H1 (cell line): ENCODE measurements around the gene LPCAT1. TPM values are rescaled to one million over a fixed set of nuclear protein-coding genes. Genes with fewer than 3 reads are reported as not detected.

Source experiments
- CTCF ChIA-PET: fragments of 300-600 bp; sonication (Branson Sonifier 250); formaldehyde crosslinking; loops from one replicate; lab custom pipeline; 2021; ENCODE audit not compliant: partially characterized antibody; lab: Charles Lee
- POLR2A ChIA-PET: fragments of 300-600 bp; sonication (Branson Sonifier 250); formaldehyde crosslinking; loops from one replicate; lab custom pipeline; 2021; ENCODE audit warnings: inconsistent platforms; ENCODE audit not compliant: partially characterized antibody; lab: Charles Lee
- DNase-seq, 2 experiments: peaks; one replicate each; pipeline versions ENCODE4 v3.0.0 to v3.0.0-alpha.2; 2010 to 2022; ENCODE audit warnings: low spot score in 2 of 2, low read depth in 1 of 2, mixed read lengths in 1 of 2
- FAIRE-seq: peaks from 2 replicates; lab custom pipeline; 2011; peaks lifted over from hg19 to GRCh38; lab: Jason Lieb, UNC
- H2AFZ ChIP-seq: 2 replicates; pipeline ENCODE4 v1.8.1; 2012; ENCODE audit warnings: low read length, inconsistent platforms
- H2AK5ac ChIP-seq: 2 replicates; pipeline ENCODE4 v1.6.1; 2013; ENCODE audit warnings: low read depth, low read length
- H2BK120ac ChIP-seq: replicated peaks from 2 replicates; pipeline ENCODE3; 2013; ENCODE audit warnings: low read depth, low read length, inconsistent platforms
- H2BK12ac ChIP-seq: 2 replicates; pipeline ENCODE4 v1.6.1; 2013; ENCODE audit warnings: low read depth, low read length
- H2BK15ac ChIP-seq: 2 replicates; pipeline ENCODE4 v1.6.1; 2013; ENCODE audit warnings: low read length
- H2BK20ac ChIP-seq: 2 replicates; pipeline ENCODE4 v1.6.1; 2013; ENCODE audit warnings: low read length
- H2BK5ac ChIP-seq: 2 replicates; pipeline ENCODE4 v1.6.1; 2013; ENCODE audit warnings: low read depth, low read length
- H3K14ac ChIP-seq: 2 replicates; pipeline ENCODE4 v1.6.1; 2013; ENCODE audit warnings: inconsistent platforms; ENCODE audit not compliant: insufficient read length
- H3K18ac ChIP-seq: 2 replicates; pipeline ENCODE4 v1.6.1; 2013; ENCODE audit warnings: low read length; ENCODE audit errors: extremely low read depth
- H3K23ac ChIP-seq: 2 replicates; pipeline ENCODE4 v1.6.1; 2013; ENCODE audit warnings: inconsistent platforms; ENCODE audit not compliant: insufficient read length
- H3K23me2 ChIP-seq: 2 replicates; pipeline ENCODE4 v1.6.1; 2013; ENCODE audit warnings: low read depth, low read length
- H3K27ac ChIP-seq: 2 replicates; pipeline ENCODE4 v1.6.1; 2011; ENCODE audit warnings: low read depth, low read length, inconsistent platforms
- H3K27me3 ChIP-seq, 4 experiments: replicated peaks in 1 of 4; 1 replicate in 1 of 4; 2 replicates in 3 of 4; pipeline versions ENCODE4 v1.6.1 to v1.8.1; 2011 to 2013; ENCODE audit warnings: low read length in 3 of 4, mild to moderate bottlenecking in 3 of 4, inconsistent platforms in 2 of 4, mixed read lengths in 2 of 4, moderate library complexity in 1 of 4; ENCODE audit not compliant: control insufficient read depth in 3 of 4, insufficient read depth in 3 of 4; ENCODE audit errors: extremely low read depth in 1 of 4
- H3K36me3 ChIP-seq, 4 experiments: 2 replicates each; pipeline versions ENCODE4 v1.6.1 to v1.8.1; 2011 to 2013; ENCODE audit warnings: mild to moderate bottlenecking in 4 of 4, low read length in 3 of 4, moderate library complexity in 2 of 4, control low read depth in 1 of 4, inconsistent platforms in 1 of 4; ENCODE audit not compliant: insufficient read depth in 4 of 4, control insufficient read depth in 2 of 4
- H3K4ac ChIP-seq: replicated peaks from 2 replicates; pipeline ENCODE3; 2013; ENCODE audit warnings: low read length, low read depth, mixed read lengths, inconsistent platforms; ENCODE audit not compliant: insufficient read length
- H3K4me1 ChIP-seq, 4 experiments: replicated peaks in 1 of 4; 1 replicate in 1 of 4; 2 replicates in 3 of 4; pipeline versions ENCODE4 v1.6.1 to v1.8.1; 2011 to 2013; ENCODE audit warnings: low read length in 3 of 4, inconsistent platforms in 2 of 4, mixed read lengths in 1 of 4; ENCODE audit not compliant: insufficient read depth in 4 of 4, control insufficient read depth in 3 of 4
- H3K4me2 ChIP-seq, 2 experiments: 2 replicates each; pipeline versions ENCODE4 v1.6.1 to v1.8.1; 2011 to 2013; ENCODE audit warnings: low read depth in 2 of 2, low read length in 2 of 2, control low read depth in 1 of 2, inconsistent platforms in 1 of 2, mild to moderate bottlenecking in 1 of 2; ENCODE audit not compliant: insufficient read depth in 1 of 2
- H3K4me3 ChIP-seq, 4 experiments: fragments of 200-600, 300-600 bp in 1 of 4; sonication (generic), shearing (Covaris generic), sonication (Bioruptor Twin) in 1 of 4; 2 replicates each; pipeline versions ENCODE4 v1.5.1 to v1.8.1; 2011 to 2016; ENCODE audit warnings: low read length in 4 of 4, low read depth in 3 of 4, control low read depth in 2 of 4, inconsistent platforms in 2 of 4, mild to moderate bottlenecking in 2 of 4, mixed read lengths in 1 of 4, moderate library complexity in 1 of 4; ENCODE audit not compliant: insufficient read depth in 2 of 4; ENCODE audit errors: extremely low read depth in 1 of 4
- H3K56ac ChIP-seq: replicated peaks from 2 replicates; pipeline ENCODE3; 2013; ENCODE audit warnings: low read depth, mild to moderate bottlenecking, mixed read lengths, low read length, inconsistent platforms; ENCODE audit not compliant: insufficient read length
- H3K79me1 ChIP-seq: 2 replicates; pipeline ENCODE4 v1.6.1; 2013; ENCODE audit warnings: low read depth, low read length, control low read depth
- H3K79me2 ChIP-seq, 2 experiments: 2 replicates each; pipeline versions ENCODE4 v1.6.1 to v1.8.1; 2012 to 2013; ENCODE audit warnings: low read length in 2 of 2, mild to moderate bottlenecking in 2 of 2, inconsistent platforms in 1 of 2; ENCODE audit not compliant: insufficient read depth in 2 of 2, control insufficient read depth in 1 of 2
- H3K9ac ChIP-seq, 4 experiments: replicated peaks in 1 of 4; 1 replicate in 1 of 4; 2 replicates in 3 of 4; pipeline versions ENCODE4 v1.6.1 to v1.8.1; 2011 to 2013; ENCODE audit warnings: low read depth in 3 of 4, low read length in 3 of 4, control low read depth in 2 of 4, mild to moderate bottlenecking in 2 of 4, moderate library complexity in 2 of 4, inconsistent platforms in 1 of 4; ENCODE audit errors: extremely low read depth in 1 of 4
- H3K9me3 ChIP-seq, 2 experiments: 2 replicates each; pipeline versions ENCODE4 v1.6.1 to v1.8.1; 2012 to 2013; ENCODE audit warnings: mild to moderate bottlenecking in 2 of 2, moderate library complexity in 2 of 2, control low read depth in 1 of 2, inconsistent platforms in 1 of 2, low read depth in 1 of 2, low read length in 1 of 2, mixed read lengths in 1 of 2; ENCODE audit not compliant: insufficient read depth in 2 of 2
- H4K20me1 ChIP-seq, 2 experiments: replicated peaks in 1 of 2; 2 replicates each; pipeline versions ENCODE3 to v1.8.1; 2011 to 2013; ENCODE audit warnings: inconsistent platforms in 2 of 2, low read length in 2 of 2, mild to moderate bottlenecking in 1 of 2; ENCODE audit not compliant: insufficient read depth in 2 of 2, control insufficient read depth in 1 of 2
- H4K5ac ChIP-seq: 2 replicates; pipeline ENCODE4 v1.6.1; 2013; ENCODE audit warnings: low read length, low read depth, mixed read lengths, inconsistent platforms; ENCODE audit not compliant: insufficient read length
- H4K8ac ChIP-seq: 2 replicates; pipeline ENCODE4 v1.8.0; 2013; ENCODE audit warnings: mild to moderate bottlenecking, moderate library complexity, low read length, inconsistent platforms; ENCODE audit not compliant: insufficient read depth; ENCODE audit errors: extremely low read depth
- H4K91ac ChIP-seq: replicated peaks from 2 replicates; pipeline ENCODE3; 2013; ENCODE audit warnings: low read length, mixed read lengths, inconsistent platforms; ENCODE audit not compliant: insufficient read length
- BACH1 ChIP-seq: IDR thresholded peaks from 2 replicates; pipeline ENCODE4 v1.6.1; 2012; ENCODE audit warnings: low read length, improper control_type of control experiment
- CHD2 ChIP-seq: IDR thresholded peaks from 2 replicates; pipeline ENCODE4 v1.6.1; 2012; ENCODE audit warnings: low read length, improper control_type of control experiment
- CTBP2 ChIP-seq: IDR thresholded peaks from 2 replicates; pipeline ENCODE4 v1.7.0; 2011; ENCODE audit warnings: borderline replicate concordance, mild to moderate bottlenecking, moderate library complexity, mixed read lengths, low read length; ENCODE audit not compliant: insufficient read depth, insufficient read length
- EGR1 ChIP-seq: IDR thresholded peaks from 2 replicates; pipeline ENCODE4 v1.6.1; 2011; ENCODE audit warnings: low read depth, low read length, borderline replicate concordance
- EP300 ChIP-seq, 2 experiments: IDR thresholded peaks; 1 replicate in 1 of 2; 2 replicates in 1 of 2; pipeline ENCODE4 v1.6.1; 2011 to 2012; ENCODE audit warnings: low read depth in 2 of 2, low read length in 2 of 2, mild to moderate bottlenecking in 2 of 2, borderline replicate concordance in 1 of 2, inconsistent platforms in 1 of 2, moderate library complexity in 1 of 2
- KDM4A ChIP-seq: IDR thresholded peaks from one replicate; pipeline ENCODE4 v1.7.1; 2012; ENCODE audit warnings: low read depth, mild to moderate bottlenecking, moderate library complexity, low read length, inconsistent platforms; ENCODE audit not compliant: severe bottlenecking
- KDM5A ChIP-seq: fragments of 200-600 bp; IDR thresholded peaks from 2 replicates; pipeline ENCODE4 v1.7.1; 2012; ENCODE audit warnings: mild to moderate bottlenecking, low read length, inconsistent platforms, mixed read lengths
- MAFK ChIP-seq: IDR thresholded peaks from 2 replicates; pipeline ENCODE4 v1.6.1; 2012; ENCODE audit warnings: low read depth, mild to moderate bottlenecking, improper control_type of control experiment, low read length
- POU5F1 ChIP-seq: IDR thresholded peaks from 2 replicates; pipeline ENCODE4 v1.6.1; 2011; ENCODE audit warnings: low read depth, mild to moderate bottlenecking, low read length, moderate library complexity
- SAP30 ChIP-seq: fragments of 300-600 bp; sonication (generic); IDR thresholded peaks from 2 replicates; pipeline ENCODE4 v1.7.1; 2012; ENCODE audit warnings: low read length, moderate library complexity, mild to moderate bottlenecking, inconsistent platforms; ENCODE audit not compliant: insufficient read depth, insufficient replicate concordance
- SIX5 ChIP-seq: IDR thresholded peaks from 2 replicates; pipeline ENCODE4 v1.6.1; 2011; ENCODE audit warnings: mild to moderate bottlenecking, low read depth, low read length
- SP1 ChIP-seq: IDR thresholded peaks from 2 replicates; pipeline ENCODE4 v1.6.1; 2011; ENCODE audit warnings: low read depth, low read length
- SUZ12 ChIP-seq: fragments of 200-600 bp; sonication (generic); IDR thresholded peaks from 2 replicates; pipeline ENCODE4 v1.6.1; 2012; ENCODE audit warnings: mild to moderate bottlenecking, inconsistent platforms, low read length, moderate library complexity, mixed read lengths
- TAF7 ChIP-seq: optimal IDR thresholded peaks from 2 replicates; pipeline ENCODE3; 2011; ENCODE audit warnings: low read depth, mild to moderate bottlenecking, inconsistent platforms, low read length, moderate library complexity, borderline replicate concordance
- TBP ChIP-seq: IDR thresholded peaks from 2 replicates; pipeline ENCODE4 v1.6.1; 2011; ENCODE audit warnings: low read depth, low read length, improper control_type of control experiment
- WGBS, 2 experiments: shearing (Covaris generic) in 1 of 2; methylation state at CpG; one replicate each; pipeline versions ENCODE4 v1.1.6 to v1.1.7; 2013 to 2015; ENCODE audit warnings: low lambda C conversion rate in 2 of 2, mixed read lengths in 2 of 2, inconsistent platforms in 1 of 2, low coverage in 1 of 2, missing lambda C conversion rate in 1 of 2; ENCODE audit not compliant: insufficient replicate concordance in 2 of 2, insufficient coverage in 1 of 2, insufficient read length in 1 of 2; ENCODE audit errors: extremely low coverage in 1 of 2, missing lambda C conversion rate in 1 of 2; 5-methylcytosine and 5-hydroxymethylcytosine counted together
- polyA plus RNA-seq, 7 experiments: library from polyadenylated mRNA; depleted of rRNA in 3 of 7; stranded (reverse) in 5 of 7; unstranded in 2 of 7; fragments of >200 nt in 5 of 7; fragments of 200-250 nt in 2 of 7; gene quantifications; 1 replicate in 5 of 7; 2 replicates in 1 of 7; 4 replicates in 1 of 7; pipeline versions ENCODE4 v1.2.1 to v1.2.3, GENCODE V29; 2011 to 2013; ENCODE audit warnings: missing spikeins in 2 of 7, mixed read lengths in 2 of 7
- total RNA-seq: library from RNA; stranded (reverse); fragmentation: NEBNext Ultra II Directional; extraction: Animal tissue kit (Norgen Biotek cat#: 25700); gene quantifications from 2 replicates; pipeline ENCODE4 v1.2.1, GENCODE V29; 2021

LPCAT1 gene
- total and polyA plus RNA-seq, 2 of the 8 experiments (the other 6 are each of a cell fraction or from before 2014, with no cell fraction given) = 107 to 260 TPM

- H3K23me2 ChIP-seq = no peaks in the 10 kb centered on the region
- H4K91ac ChIP-seq = no peak overlapping the region
- no peak overlapping the region for H2AFZ ChIP-seq
- H3K4me2 ChIP-seq = no peak overlapping the region
- FAIRE-seq (no peak), DNase-seq (no peak)
- ChIA-PET POLR2A (no interaction called here), CTCF (no interaction called here)
- H3K36me3 ChIP-seq = no peaks in the 10 kb centered on the region
- no peaks in the 10 kb centered on the region for H3K4me1 ChIP-seq
- H2BK5ac ChIP-seq = no peak overlapping the region
- H2BK15ac ChIP-seq = no peak overlapping the region
- H2BK12ac ChIP-seq = no peak overlapping the region
- no peak overlapping the region for H4K5ac ChIP-seq
- H2BK20ac ChIP-seq = no peak overlapping the region
- H2BK120ac ChIP-seq = no peak overlapping the region
- no peak overlapping the region for H3K4ac ChIP-seq
- H3K4me3 ChIP-seq = no peak overlapping the region
- no peak overlapping the region for H3K23ac ChIP-seq
- no peaks in the 10 kb centered on the region for H3K79me2 ChIP-seq
- WGBS, 2 experiments = 77% methylated on average over 1 of the region's 1 CpG; no CpG with 5 or more reads in 1 of the 2 experiments
- H3K27ac ChIP-seq = no peak overlapping the region
- H3K9me3 ChIP-seq = no peaks in the 10 kb centered on the region
- H3K9ac ChIP-seq = no peak overlapping the region
- no peak overlapping the region for H4K8ac ChIP-seq
- H3K18ac ChIP-seq = no peak overlapping the region
- H3K56ac ChIP-seq = no peak overlapping the region
- H3K14ac ChIP-seq = no peak overlapping the region
- no peaks in the 10 kb centered on the region for H3K79me1 ChIP-seq
- no peaks in the 10 kb centered on the region for H3K27me3 ChIP-seq
- no peaks in the 10 kb centered on the region for H4K20me1 ChIP-seq
- H2AK5ac ChIP-seq = no peak overlapping the region
- TF ChIP-seq MAFK (no peak), SUZ12 (no peak), CHD2 (no peak), BACH1 (no peak), SIX5 (no peak), EP300 (IDR thresholded peaks at IDR 0.05; ENCODE audit: borderline replicate concordance in 1 of 2, low read depth in 2 of 2, low read length in 2 of 2) (no peak), TAF7 (no peak), KDM4A (no peak), POU5F1 (no peak), SAP30 (no peak), EGR1 (no peak), KDM5A (no peak), SP1 (no peak), TBP (no peak), CTBP2 (no peak)
Measured at GRCh38 chr5:1532384-1532783, 8.6 kb upstream of the LPCAT1 start.
